MM.1S (cell line): ENCODE data around the gene SCNN1G.

Source experiments
- EZH2 ChIP-seq: fragments of 300-600 bp; sonication (generic); optimal IDR thresholded peaks from 2 replicates; pipeline ENCODE3; 2017; ENCODE audit warnings: low read depth, mild to moderate bottlenecking, antibody characterized with exemption, low read length, mixed read lengths
- EZH2phosphoT487 ChIP-seq: fragments of 300-600 bp; sonication (generic); IDR thresholded peaks from 2 replicates; pipeline ENCODE4 v1.6.1; 2018; ENCODE audit warnings: antibody characterized with exemption, low read length
- TF ChIP-seq, protein P1 (sequence below): fragments of 300-600 bp; sonication (generic); IDR thresholded peaks from 2 replicates; pipeline ENCODE4 v1.5.1; 2016; ENCODE audit warnings: antibody characterized with exemption, low read length, mixed read lengths

DNA sequence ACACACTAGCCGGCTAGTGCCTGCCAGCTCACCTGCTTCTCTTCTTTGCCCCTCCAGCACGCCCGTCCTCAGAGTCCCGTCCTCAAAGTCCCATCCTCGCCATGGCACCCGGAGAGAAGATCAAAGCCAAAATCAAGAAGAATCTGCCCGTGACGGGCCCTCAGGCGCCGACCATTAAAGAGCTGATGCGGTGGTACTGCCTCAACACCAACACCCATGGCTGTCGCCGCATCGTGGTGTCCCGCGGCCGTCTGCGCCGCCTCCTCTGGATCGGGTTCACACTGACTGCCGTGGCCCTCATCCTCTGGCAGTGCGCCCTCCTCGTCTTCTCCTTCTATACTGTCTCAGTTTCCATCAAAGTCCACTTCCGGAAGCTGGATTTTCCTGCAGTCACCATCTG is 3.6 kb downstream of the SCNN1G start:
- TF ChIP-seq, protein P1, sequence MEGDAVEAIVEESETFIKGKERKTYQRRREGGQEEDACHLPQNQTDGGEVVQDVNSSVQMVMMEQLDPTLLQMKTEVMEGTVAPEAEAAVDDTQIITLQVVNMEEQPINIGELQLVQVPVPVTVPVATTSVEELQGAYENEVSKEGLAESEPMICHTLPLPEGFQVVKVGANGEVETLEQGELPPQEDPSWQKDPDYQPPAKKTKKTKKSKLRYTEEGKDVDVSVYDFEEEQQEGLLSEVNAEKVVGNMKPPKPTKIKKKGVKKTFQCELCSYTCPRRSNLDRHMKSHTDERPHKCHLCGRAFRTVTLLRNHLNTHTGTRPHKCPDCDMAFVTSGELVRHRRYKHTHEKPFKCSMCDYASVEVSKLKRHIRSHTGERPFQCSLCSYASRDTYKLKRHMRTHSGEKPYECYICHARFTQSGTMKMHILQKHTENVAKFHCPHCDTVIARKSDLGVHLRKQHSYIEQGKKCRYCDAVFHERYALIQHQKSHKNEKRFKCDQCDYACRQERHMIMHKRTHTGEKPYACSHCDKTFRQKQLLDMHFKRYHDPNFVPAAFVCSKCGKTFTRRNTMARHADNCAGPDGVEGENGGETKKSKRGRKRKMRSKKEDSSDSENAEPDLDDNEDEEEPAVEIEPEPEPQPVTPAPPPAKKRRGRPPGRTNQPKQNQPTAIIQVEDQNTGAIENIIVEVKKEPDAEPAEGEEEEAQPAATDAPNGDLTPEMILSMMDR, result no peak
- TF ChIP-seq EZH2 (no peak), EZH2phosphoT487 (no peak)
